SK-N-MC (cell line): ENCODE measurements around the gene SLC16A5.

Experiments
- EZH2 ChIP-seq: fragments of 200-600 bp; sonication (generic); IDR thresholded peaks from one replicate; pipeline ENCODE4 v1.6.1; 2017; ENCODE audit warnings: antibody characterized with exemption
- POLR2AphosphoS5 ChIP-seq: IDR thresholded peaks from 2 replicates; pipeline ENCODE4 v1.6.1; 2012; ENCODE audit warnings: mild to moderate bottlenecking, low read depth, low read length, borderline replicate concordance

- no peak for TF ChIP-seq EZH2
- no peak for TF ChIP-seq POLR2AphosphoS5
Measured at GRCh38 chr17:75081611-75082540, 5.9 kb upstream of the SLC16A5 start.
